ENCODE data around the gene CNKSR1.

Gene CNKSR1

DNA sequence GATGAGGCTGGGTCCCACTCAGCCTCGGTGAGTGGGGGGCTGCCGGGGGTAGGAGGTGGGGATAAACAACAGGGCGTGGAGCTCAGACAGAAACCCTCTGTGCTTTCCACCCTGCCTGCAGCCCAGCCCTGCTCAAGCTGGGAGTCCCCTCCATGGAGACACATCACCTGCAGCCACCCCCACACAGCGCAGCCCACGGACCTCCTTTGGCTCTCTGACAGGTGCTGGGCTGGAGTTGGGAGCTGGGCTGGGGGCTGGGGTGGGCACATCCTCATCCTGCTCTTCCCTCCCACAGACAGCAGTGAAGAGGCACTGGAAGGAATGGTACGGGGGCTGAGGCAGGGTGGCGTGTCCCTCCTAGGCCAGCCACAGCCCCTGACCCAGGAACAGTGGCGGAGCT lies 11.2 kb downstream of the CNKSR1 start:
- no peaks in the 10 kb centered on the region for H3K9me3 ChIP-seq (replicated peaks in 1 of 11)
- H3K4me2 ChIP-seq: no peak overlapping the region
- no peak overlapping the region for H3K27ac ChIP-seq
- no peaks in the 10 kb centered on the region for H3K36me3 ChIP-seq
- H3K27me3 ChIP-seq: no peaks in the 10 kb centered on the region
- H3K4me1 ChIP-seq: peaks cover 0 to 13% (median 11%) of the 10 kb centered on the region in 10 experiments; a peak in 13 of 20 replicates
- H4K20me1 ChIP-seq: no peaks in the 10 kb centered on the region; a peak in 1 of 22 replicates
- H3K9ac ChIP-seq: no peak overlapping the region
- H3K4me3 ChIP-seq: no peak overlapping the region
- no peak for TF ChIP-seq Cebpa-rat (IDR thresholded peaks at IDR 0.05)

DNA sequence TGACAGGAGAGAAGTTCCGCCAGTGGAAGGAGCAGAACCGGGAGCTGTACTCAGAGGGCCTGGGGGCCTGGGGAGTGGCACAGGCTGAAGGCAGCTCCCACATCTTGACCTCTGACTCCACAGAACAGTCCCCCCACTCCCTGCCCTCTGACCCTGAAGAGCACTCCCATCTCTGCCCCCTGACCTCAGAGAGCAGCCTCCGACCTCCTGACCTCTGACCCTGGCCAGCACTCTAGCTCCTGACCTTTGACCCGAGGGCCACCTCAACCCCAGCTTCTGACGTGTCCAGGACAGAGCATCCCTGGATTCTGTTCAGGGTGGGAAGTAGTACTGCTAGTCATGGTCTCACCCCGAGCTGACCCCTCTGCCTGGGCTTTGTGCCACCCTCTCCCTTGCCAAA lies 12.0 kb downstream of the CNKSR1 start:
- no peaks in the 10 kb centered on the region; a peak in 1 of 22 replicates for H4K20me1 ChIP-seq
- no peak for TF ChIP-seq Cebpa-rat (IDR thresholded peaks at IDR 0.05)
- no peaks in the 10 kb centered on the region for H3K9me3 ChIP-seq (replicated peaks in 1 of 11)
- H3K9ac ChIP-seq: no peak overlapping the region
- H3K4me1 ChIP-seq: peaks cover 0 to 13% (median 11%) of the 10 kb centered on the region in 10 experiments; a peak in 13 of 20 replicates
- no peak overlapping the region for H3K27ac ChIP-seq
- no peak overlapping the region for H3K4me3 ChIP-seq
- no peak overlapping the region for H3K4me2 ChIP-seq
- H3K27me3 ChIP-seq: no peaks in the 10 kb centered on the region
- H3K36me3 ChIP-seq: no peaks in the 10 kb centered on the region

DNA sequence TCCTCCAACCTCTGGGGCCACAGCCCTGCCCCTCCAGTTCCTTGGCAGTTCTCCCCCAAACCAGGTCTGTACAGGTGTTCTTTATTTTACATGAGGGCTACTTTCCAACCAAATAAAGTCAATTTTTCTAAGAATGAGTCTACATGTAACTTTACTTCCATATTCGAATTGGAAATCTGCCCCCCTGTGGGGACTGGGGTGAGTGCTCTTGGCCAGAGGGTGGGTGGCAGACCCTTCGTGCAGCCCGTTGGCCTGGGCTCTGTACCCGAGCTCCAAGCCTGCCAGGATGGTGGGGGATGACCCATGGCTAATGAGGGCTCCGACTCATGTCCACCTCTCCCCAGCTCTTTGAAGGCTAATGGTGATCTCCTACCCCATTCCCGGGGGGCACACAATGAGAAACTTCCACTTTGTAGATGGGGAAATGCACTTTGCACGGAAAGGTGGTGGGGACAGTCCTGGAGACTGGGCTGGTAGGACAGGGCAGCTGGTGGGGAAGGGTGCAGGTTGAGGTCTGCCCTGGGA lies 12.5 kb downstream of the CNKSR1 start:
- Histone ChIP-seq H3K9me3 (replicated peaks in 1 of 11) (no peaks in the 10 kb centered on the region), H3K4me3 (no peak overlapping the region), H3K27me3 (no peaks in the 10 kb centered on the region), H3K4me1 (peaks cover 0 to 13% (median 11%) of the 10 kb centered on the region in 10 experiments; a peak in 13 of 20 replicates), H4K20me1 (no peaks in the 10 kb centered on the region; a peak in 1 of 22 replicates), H3K4me2 (no peak overlapping the region), H3K9ac (no peak overlapping the region), H3K36me3 (no peaks in the 10 kb centered on the region), H3K27ac (no peak overlapping the region)
- TF ChIP-seq Cebpa-rat (IDR thresholded peaks at IDR 0.05): no peak

DNA sequence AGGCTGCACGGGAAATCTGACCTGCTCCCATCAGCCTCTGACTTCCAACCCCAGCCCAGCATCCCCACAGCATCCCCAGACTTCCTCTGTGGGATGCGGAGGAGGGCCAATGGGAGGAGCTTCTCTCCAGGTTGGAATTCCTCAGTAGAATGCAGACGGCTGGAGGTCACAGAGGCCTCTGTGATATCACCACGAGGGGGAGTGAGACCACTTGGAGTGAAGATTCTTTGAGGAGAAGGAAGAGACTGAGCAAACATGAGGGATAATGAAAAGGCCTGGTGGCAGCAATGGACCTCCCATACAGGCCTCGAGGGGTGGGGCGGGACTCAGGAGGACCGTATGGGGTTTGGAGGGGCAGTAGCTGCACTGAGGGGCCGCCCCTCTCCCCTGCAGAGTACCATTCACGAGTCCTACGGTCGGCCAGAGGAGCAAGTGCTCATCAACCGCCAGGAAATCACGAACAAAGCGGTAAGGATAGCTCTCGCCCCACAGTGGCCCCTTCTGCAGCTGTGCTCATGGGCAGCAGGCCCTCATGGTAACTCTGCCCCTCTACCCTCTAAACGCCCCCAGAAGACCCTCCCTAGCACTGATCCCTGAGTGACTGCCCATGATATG lies 13.2 kb downstream of the CNKSR1 start, which contains the start of gene CATSPER4:
TSS of gene CATSPER4 (plus strand) at position 230 of the 615 bp plus-strand sequence. CDS start at position 256, 26 bp downstream.
- H3K4me1 ChIP-seq: peaks cover 0 to 13% (median 11%) of the 10 kb centered on the region in 10 experiments; a peak in 13 of 20 replicates
- H3K4me2 ChIP-seq: peak within 1 kb of the TSS in 7 of 11 experiments; percentile 16 to 68 (median 52); a peak in 11 of 22 replicates
- H3K27me3 ChIP-seq: no peaks in the 10 kb centered on the region
- no peaks in the 10 kb centered on the region for H3K9me3 ChIP-seq (replicated peaks in 1 of 11)
- H4K20me1 ChIP-seq: no peaks in the 10 kb centered on the region; a peak in 1 of 22 replicates
- TF ChIP-seq Cebpa-rat (IDR thresholded peaks at IDR 0.05): no peak
- H3K9ac ChIP-seq: no peak within 1 kb of the TSS
- no peaks in the 10 kb centered on the region for H3K36me3 ChIP-seq
- no peak within 1 kb of the TSS for H3K4me3 ChIP-seq
- H3K27ac ChIP-seq: no peak within 1 kb of the TSS

DNA sequence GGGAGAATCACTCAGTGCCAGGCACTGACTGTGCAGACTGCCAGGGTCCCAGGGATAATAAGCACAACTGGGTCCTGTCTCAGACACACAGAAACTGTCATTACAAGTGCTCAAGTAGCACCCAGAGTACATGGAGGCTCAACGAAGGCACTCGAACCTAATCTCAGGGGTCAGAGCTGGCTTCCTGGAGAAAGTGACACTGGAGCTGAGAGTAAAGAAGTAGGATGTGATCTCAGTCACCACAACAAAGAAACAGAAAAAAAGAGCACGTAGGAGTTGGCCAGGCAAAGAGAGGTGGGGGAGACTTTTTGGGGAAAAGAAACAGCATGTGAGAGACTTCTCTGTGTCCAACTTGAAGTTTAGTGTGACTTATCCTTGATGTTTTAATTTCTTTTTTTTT lies 14.4 kb downstream of the CNKSR1 start:
- Histone ChIP-seq H3K9me3 (replicated peaks in 1 of 11) (no peaks in the 10 kb centered on the region), H3K4me2 (peak overlapping the region in 7 of 11 experiments; percentile 16 to 68 (median 52); a peak in 13 of 22 replicates), H3K27me3 (no peaks in the 10 kb centered on the region), H3K9ac (no peak overlapping the region), H3K36me3 (no peaks in the 10 kb centered on the region), H4K20me1 (no peaks in the 10 kb centered on the region; a peak in 1 of 22 replicates), H3K4me1 (peaks cover 0 to 13% (median 11%) of the 10 kb centered on the region in 10 experiments; a peak in 13 of 20 replicates), H3K4me3 (no peak overlapping the region), H3K27ac (no peak overlapping the region)
- TF ChIP-seq Cebpa-rat (IDR thresholded peaks at IDR 0.05): no peak

DNA sequence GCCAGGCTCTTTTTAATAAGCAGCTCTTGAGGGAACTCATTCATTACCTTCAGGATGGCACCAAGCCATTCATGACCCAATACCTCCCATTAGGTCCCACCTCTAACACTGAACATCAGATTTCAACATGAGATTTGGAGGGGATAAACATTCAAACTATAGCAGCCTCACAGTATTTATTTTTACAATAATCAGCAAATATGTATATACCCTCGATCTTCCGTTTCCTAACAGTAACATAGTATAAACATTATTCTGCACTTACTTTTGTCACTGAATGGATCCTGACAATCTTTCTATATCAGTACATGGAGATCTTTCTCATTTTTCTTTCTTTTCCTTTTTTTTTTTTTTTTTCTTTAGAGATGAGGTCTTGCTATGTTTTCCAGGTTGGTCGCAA lies 18.5 kb downstream of the CNKSR1 start:
- H3K27ac ChIP-seq: no peak overlapping the region
- H3K4me3 ChIP-seq: no peak overlapping the region
- TF ChIP-seq Cebpa-rat (IDR thresholded peaks at IDR 0.05): no peak
- no peaks in the 10 kb centered on the region for H4K20me1 ChIP-seq
- no peak overlapping the region for H3K4me2 ChIP-seq
- no peaks in the 10 kb centered on the region for H3K36me3 ChIP-seq
- H3K9ac ChIP-seq: no peak overlapping the region
- H3K9me3 ChIP-seq (replicated peaks in 1 of 11): no peaks in the 10 kb centered on the region
- no peaks in the 10 kb centered on the region for H3K27me3 ChIP-seq
- peaks cover 0 to 13% (median 11%) of the 10 kb centered on the region in 10 experiments; a peak in 13 of 20 replicates for H3K4me1 ChIP-seq

DNA sequence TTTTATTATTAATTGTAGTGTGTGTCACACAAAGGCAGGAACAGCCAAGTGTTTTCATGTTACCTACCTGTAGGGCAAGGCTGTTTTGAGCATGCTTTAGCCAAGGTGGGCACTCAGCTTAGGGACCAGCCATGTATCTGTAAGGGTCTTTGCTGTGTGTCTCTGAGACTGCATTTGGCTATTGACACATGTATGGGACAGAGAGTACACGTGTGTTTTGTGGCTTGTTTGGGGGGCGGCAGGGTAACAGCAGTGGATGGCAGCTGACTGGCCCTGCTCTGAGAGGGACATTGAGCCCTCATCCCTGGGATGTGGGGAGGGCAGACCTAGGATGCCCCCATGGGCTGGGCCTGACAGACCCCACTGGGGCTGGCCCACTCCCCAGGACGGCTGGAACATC lies 20.0 kb downstream of the CNKSR1 start:
- no peak overlapping the region for H3K27ac ChIP-seq
- no peak overlapping the region for H3K4me3 ChIP-seq
- TF ChIP-seq Cebpa-rat (IDR thresholded peaks at IDR 0.05): no peak
- H3K4me2 ChIP-seq: no peak overlapping the region
- H3K9ac ChIP-seq: no peak overlapping the region
- H3K4me1 ChIP-seq: peaks cover 0 to under 1% (median 0%) of the 10 kb centered on the region in 10 experiments; a peak in 1 of 20 replicates
- H4K20me1 ChIP-seq: no peaks in the 10 kb centered on the region
- H3K27me3 ChIP-seq: no peaks in the 10 kb centered on the region
- H3K9me3 ChIP-seq (replicated peaks in 1 of 11): no peaks in the 10 kb centered on the region
- no peaks in the 10 kb centered on the region for H3K36me3 ChIP-seq

DNA sequence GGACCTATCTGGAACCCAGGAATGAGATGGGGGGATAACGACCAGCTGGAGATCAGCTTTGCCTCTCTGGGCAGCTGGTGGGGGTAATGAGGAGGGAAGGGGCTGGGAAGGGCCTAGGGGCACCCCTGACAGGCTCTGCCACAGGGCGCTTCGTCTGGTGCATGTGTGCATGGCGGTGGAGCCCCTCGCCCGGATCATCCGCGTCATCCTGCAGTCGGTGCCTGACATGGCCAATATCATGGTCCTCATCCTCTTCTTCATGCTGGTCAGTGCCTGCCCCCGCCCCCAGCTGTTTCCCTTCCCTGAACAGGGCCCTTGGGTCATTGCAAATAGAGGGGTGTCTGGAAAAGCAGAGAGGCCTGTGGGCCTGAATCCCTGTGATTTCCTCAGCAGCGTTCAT lies 20.5 kb downstream of the CNKSR1 start:
- H3K27ac ChIP-seq: no peak overlapping the region
- H3K4me3 ChIP-seq: no peak overlapping the region
- no peaks in the 10 kb centered on the region for H3K27me3 ChIP-seq
- H3K36me3 ChIP-seq: no peaks in the 10 kb centered on the region
- H3K4me1 ChIP-seq: no peaks in the 10 kb centered on the region
- no peaks in the 10 kb centered on the region for H3K9me3 ChIP-seq (replicated peaks in 1 of 11)
- no peaks in the 10 kb centered on the region for H4K20me1 ChIP-seq
- H3K9ac ChIP-seq: no peak overlapping the region
- H3K4me2 ChIP-seq: no peak overlapping the region
- TF ChIP-seq Cebpa-rat (IDR thresholded peaks at IDR 0.05): no peak

DNA sequence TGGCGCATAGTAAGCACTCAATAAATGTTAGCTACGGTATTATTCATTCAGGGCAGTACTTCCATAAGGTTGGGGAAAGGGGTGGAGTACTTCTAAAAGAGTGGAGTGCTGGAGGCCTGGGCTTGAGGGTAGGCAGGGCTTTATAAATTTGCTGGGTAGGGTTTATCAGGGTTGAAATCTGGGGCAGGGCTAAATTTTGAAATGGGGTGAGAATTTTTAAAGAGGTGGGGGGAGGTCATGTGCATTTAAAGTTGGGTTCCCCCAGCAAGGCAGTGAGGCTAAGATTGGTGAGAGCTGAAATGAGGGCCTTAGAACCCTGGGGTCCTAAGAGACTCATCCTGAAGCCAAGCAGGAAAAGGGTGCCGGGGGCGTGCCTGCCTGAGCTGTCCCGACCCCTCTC lies 23.1 kb downstream of the CNKSR1 start:
- H3K4me1 ChIP-seq: peaks cover 0 to 12% (median 7%) of the 10 kb centered on the region in 10 experiments; a peak in 11 of 20 replicates
- H3K27me3 ChIP-seq: no peaks in the 10 kb centered on the region
- H3K27ac ChIP-seq: no peak overlapping the region
- no peaks in the 10 kb centered on the region for H3K36me3 ChIP-seq
- H3K9me3 ChIP-seq (replicated peaks in 1 of 11): no peaks in the 10 kb centered on the region
- no peaks in the 10 kb centered on the region for H4K20me1 ChIP-seq
- no peak overlapping the region for H3K9ac ChIP-seq
- no peak overlapping the region for H3K4me3 ChIP-seq
- H3K4me2 ChIP-seq: no peak overlapping the region
- no peak for TF ChIP-seq Cebpa-rat (IDR thresholded peaks at IDR 0.05)
